LNCAP (cell line): ENCODE measurements around the gene SNTG2.

Experiments used
- CTCF ChIP-seq: fragments of 450-650 bp; IDR thresholded peaks from 2 replicates; pipeline ENCODE4 v1.5.1; 2017; ENCODE audit warnings: mild to moderate bottlenecking

SNTG2 gene

GRCh38 chr2:989781-990467 lies 39.3 kb downstream of the SNTG2 start:
- no peak for TF ChIP-seq CTCF

- no peak for TF ChIP-seq CTCF
These were observed 40.3 kb downstream of the SNTG2 start for GRCh38 chr2:990970-991369.

- TF ChIP-seq CTCF, result no peak
These were observed 51.7 kb downstream of the SNTG2 start for GRCh38 chr2:1002350-1002749.

GRCh38 chr2:1004398-1004797 lies 53.7 kb downstream of the SNTG2 start:
- no peak for TF ChIP-seq CTCF

GRCh38 chr2:1010415-1010930 lies 59.8 kb downstream of the SNTG2 start:
- no peak for TF ChIP-seq CTCF

GRCh38 chr2:1011006-1011405 lies 60.4 kb downstream of the SNTG2 start:
- no peak for TF ChIP-seq CTCF

- no peak for TF ChIP-seq CTCF
These were observed 61.3 kb downstream of the SNTG2 start for GRCh38 chr2:1011985-1012384.

- no peak for TF ChIP-seq CTCF
These were observed 64.2 kb downstream of the SNTG2 start for GRCh38 chr2:1014802-1015201.
